ENCODE data around the gene HYDIN. TPM values are rescaled to one million over a fixed set of nuclear protein-coding genes. Genes with fewer than 3 reads are reported as not detected.

Gene HYDIN
- total and polyA plus RNA-seq, 2 experiments from 2014 or later: 3.1 to 7.7 TPM

DNA sequence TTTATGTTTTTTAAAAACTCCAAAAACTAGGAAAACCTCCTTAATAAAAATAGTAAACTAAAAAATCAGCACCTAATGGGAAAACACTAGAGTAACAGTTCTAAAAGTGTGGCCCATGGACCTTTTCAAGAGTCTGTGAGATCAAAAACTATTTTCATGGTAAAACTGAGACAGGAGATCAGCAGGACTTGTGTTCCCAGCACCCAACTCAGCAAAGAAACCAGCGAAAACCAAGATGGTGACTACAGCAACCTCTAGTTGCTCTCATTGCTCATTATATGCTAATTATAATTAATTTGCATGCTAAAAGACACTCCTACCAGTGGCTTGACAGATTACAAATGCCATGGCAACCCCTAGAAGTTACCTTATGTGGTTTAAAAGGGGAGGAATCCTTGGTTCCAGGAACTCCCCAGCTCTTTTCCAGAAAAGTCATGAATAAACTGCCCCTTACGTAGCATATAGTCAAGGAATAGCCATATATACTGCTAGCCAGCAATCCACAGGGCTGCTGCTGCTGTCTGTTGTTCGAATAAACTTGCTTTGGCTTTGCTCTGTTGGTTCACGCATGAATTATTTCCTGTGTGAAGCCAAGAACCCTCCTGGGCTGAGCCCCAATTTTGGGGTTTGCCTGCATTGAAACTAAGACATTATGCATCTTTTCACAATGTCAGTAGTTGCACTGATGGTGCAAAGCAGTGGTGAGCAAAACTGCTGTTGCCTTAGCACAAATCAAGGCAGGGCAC is 46.2 kb upstream of the HYDIN start:
- Mint-ChIP-seq H3K4me3 (no peak overlapping the region), H3K9me3 (peaks cover 23% of the 10 kb centered on the region), H3K27ac (no peak overlapping the region), H3K36me3 (ENCODE audit: low read depth) (peaks cover 19% of the 10 kb centered on the region), H3K4me1 (no peaks in the 10 kb centered on the region), H3K27me3 (ENCODE audit: insufficient read depth, low read depth, poor library complexity) (no peaks in the 10 kb centered on the region)
- 0 out of 2 replicates have a peak, but pooled peaks cover under 1% of the 10 kb centered on the region for H3K79me2 ChIP-seq (replicated peaks; ENCODE audit: insufficient read depth)
- no peaks in the 10 kb centered on the region for H3K4me1 ChIP-seq (ENCODE audit: insufficient read depth)
- TF ChIP-seq ZNF331 (CRISPR knock-in tag; IDR thresholded peaks at IDR 0.05; ENCODE audit: low read depth): no peak
- no peak for TF ChIP-seq POLR2AphosphoS5 (IDR thresholded peaks at IDR 0.05; ENCODE audit: low read depth)
- TF ChIP-seq, protein P1, sequence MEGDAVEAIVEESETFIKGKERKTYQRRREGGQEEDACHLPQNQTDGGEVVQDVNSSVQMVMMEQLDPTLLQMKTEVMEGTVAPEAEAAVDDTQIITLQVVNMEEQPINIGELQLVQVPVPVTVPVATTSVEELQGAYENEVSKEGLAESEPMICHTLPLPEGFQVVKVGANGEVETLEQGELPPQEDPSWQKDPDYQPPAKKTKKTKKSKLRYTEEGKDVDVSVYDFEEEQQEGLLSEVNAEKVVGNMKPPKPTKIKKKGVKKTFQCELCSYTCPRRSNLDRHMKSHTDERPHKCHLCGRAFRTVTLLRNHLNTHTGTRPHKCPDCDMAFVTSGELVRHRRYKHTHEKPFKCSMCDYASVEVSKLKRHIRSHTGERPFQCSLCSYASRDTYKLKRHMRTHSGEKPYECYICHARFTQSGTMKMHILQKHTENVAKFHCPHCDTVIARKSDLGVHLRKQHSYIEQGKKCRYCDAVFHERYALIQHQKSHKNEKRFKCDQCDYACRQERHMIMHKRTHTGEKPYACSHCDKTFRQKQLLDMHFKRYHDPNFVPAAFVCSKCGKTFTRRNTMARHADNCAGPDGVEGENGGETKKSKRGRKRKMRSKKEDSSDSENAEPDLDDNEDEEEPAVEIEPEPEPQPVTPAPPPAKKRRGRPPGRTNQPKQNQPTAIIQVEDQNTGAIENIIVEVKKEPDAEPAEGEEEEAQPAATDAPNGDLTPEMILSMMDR (conservative IDR thresholded peaks at IDR 0.05; ENCODE audit: low read depth in 2 of 2): no peak
- TF ChIP-seq, protein P2, sequence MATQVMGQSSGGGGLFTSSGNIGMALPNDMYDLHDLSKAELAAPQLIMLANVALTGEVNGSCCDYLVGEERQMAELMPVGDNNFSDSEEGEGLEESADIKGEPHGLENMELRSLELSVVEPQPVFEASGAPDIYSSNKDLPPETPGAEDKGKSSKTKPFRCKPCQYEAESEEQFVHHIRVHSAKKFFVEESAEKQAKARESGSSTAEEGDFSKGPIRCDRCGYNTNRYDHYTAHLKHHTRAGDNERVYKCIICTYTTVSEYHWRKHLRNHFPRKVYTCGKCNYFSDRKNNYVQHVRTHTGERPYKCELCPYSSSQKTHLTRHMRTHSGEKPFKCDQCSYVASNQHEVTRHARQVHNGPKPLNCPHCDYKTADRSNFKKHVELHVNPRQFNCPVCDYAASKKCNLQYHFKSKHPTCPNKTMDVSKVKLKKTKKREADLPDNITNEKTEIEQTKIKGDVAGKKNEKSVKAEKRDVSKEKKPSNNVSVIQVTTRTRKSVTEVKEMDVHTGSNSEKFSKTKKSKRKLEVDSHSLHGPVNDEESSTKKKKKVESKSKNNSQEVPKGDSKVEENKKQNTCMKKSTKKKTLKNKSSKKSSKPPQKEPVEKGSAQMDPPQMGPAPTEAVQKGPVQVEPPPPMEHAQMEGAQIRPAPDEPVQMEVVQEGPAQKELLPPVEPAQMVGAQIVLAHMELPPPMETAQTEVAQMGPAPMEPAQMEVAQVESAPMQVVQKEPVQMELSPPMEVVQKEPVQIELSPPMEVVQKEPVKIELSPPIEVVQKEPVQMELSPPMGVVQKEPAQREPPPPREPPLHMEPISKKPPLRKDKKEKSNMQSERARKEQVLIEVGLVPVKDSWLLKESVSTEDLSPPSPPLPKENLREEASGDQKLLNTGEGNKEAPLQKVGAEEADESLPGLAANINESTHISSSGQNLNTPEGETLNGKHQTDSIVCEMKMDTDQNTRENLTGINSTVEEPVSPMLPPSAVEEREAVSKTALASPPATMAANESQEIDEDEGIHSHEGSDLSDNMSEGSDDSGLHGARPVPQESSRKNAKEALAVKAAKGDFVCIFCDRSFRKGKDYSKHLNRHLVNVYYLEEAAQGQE (IDR thresholded peaks at IDR 0.05; ENCODE audit: unreplicated experiment): no peak
- TF ChIP-seq, protein P3, sequence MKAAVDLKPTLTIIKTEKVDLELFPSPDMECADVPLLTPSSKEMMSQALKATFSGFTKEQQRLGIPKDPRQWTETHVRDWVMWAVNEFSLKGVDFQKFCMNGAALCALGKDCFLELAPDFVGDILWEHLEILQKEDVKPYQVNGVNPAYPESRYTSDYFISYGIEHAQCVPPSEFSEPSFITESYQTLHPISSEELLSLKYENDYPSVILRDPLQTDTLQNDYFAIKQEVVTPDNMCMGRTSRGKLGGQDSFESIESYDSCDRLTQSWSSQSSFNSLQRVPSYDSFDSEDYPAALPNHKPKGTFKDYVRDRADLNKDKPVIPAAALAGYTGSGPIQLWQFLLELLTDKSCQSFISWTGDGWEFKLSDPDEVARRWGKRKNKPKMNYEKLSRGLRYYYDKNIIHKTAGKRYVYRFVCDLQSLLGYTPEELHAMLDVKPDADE (IDR thresholded peaks at IDR 0.05): no peak
- no peak for TF ChIP-seq ZNF114 (CRISPR knock-in tag; IDR thresholded peaks at IDR 0.05)
- no peak for TF ChIP-seq JUNB (IDR thresholded peaks at IDR 0.05; ENCODE audit: unreplicated experiment)
- DNase-seq (ENCODE audit: low spot score) (no peak), ATAC-seq (no peak)
- no peaks in the 10 kb centered on the region for H3K9me2 ChIP-seq (ENCODE audit: insufficient read depth)
- H3K36me3 ChIP-seq (ENCODE audit: insufficient read depth): peaks cover 8% of the 10 kb centered on the region; the same call in 1 of the 2 replicates
- no peaks in the 10 kb centered on the region for H3K27me3 ChIP-seq (ENCODE audit: insufficient read depth)
- no peaks in the 10 kb centered on the region for H4K20me1 ChIP-seq (replicated peaks; ENCODE audit: insufficient read depth)
- H3F3A ChIP-seq (replicated peaks; ENCODE audit: low read depth): no peaks in the 10 kb centered on the region
- H3K27ac ChIP-seq (ENCODE audit: low read depth): no peak overlapping the region
- H2AFZ ChIP-seq: no peak overlapping the region
- H3K4me2 ChIP-seq: no peak overlapping the region
- no peak overlapping the region for H3K4me3 ChIP-seq

DNA sequence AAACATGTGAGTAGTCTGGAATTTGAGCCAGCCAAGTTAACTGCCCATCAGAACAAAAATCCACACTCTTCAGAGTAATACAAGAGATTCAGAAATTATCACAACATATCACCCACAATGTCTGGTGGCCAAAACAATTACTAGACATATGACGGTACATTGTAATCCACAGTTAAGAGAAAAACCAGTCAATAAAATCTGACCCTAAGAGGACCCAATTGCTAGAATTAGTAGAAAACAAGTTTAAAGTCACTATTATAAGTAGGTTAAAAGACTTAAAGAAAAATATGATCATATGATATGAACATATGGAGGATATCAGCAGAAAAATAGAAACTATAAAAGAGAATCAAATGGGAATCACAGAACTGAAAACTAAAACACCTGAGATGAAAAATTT is 42.9 kb upstream of the HYDIN start:
- H3K27ac ChIP-seq (ENCODE audit: low read depth): no peak overlapping the region
- no peaks in the 10 kb centered on the region for H3K27me3 ChIP-seq (ENCODE audit: insufficient read depth)
- no peaks in the 10 kb centered on the region for H3K9me2 ChIP-seq (ENCODE audit: insufficient read depth)
- no peak overlapping the region for H2AFZ ChIP-seq
- no peak overlapping the region for H3K4me3 Mint-ChIP-seq
- H3K36me3 Mint-ChIP-seq (ENCODE audit: low read depth): peaks cover 19% of the 10 kb centered on the region
- no peaks in the 10 kb centered on the region for H3K27me3 Mint-ChIP-seq (ENCODE audit: insufficient read depth, low read depth, poor library complexity)
- no peak overlapping the region for H3K4me2 ChIP-seq
- H3K79me2 ChIP-seq (replicated peaks; ENCODE audit: insufficient read depth): no peaks in the 10 kb centered on the region
- no peak overlapping the region for H3K4me3 ChIP-seq
- H3K27ac Mint-ChIP-seq: no peak overlapping the region
- no peak for ATAC-seq
- no peak for DNase-seq (ENCODE audit: low spot score)
- no peaks in the 10 kb centered on the region for H3K4me1 ChIP-seq (ENCODE audit: insufficient read depth)
- peaks cover 23% of the 10 kb centered on the region for H3K9me3 Mint-ChIP-seq
- H3F3A ChIP-seq (replicated peaks; ENCODE audit: low read depth): no peaks in the 10 kb centered on the region
- no peaks in the 10 kb centered on the region for H4K20me1 ChIP-seq (replicated peaks; ENCODE audit: insufficient read depth)
- no peaks in the 10 kb centered on the region for H3K4me1 Mint-ChIP-seq
- H3K36me3 ChIP-seq (ENCODE audit: insufficient read depth): peaks cover 8% of the 10 kb centered on the region; the same call in 1 of the 2 replicates
- TF ChIP-seq JUNB (IDR thresholded peaks at IDR 0.05; ENCODE audit: unreplicated experiment): no peak
- TF ChIP-seq, protein P3 (IDR thresholded peaks at IDR 0.05): no peak
- no peak for TF ChIP-seq STAT1 (IDR thresholded peaks at IDR 0.05; ENCODE audit: unreplicated experiment)
- no peak for TF ChIP-seq NANOG (IDR thresholded peaks at IDR 0.05; ENCODE audit: borderline replicate concordance)
- TF ChIP-seq ZNF114 (CRISPR knock-in tag; IDR thresholded peaks at IDR 0.05): no peak
- TF ChIP-seq CREB1 (CRISPR knock-in tag; IDR thresholded peaks at IDR 0.05; ENCODE audit: low read depth): no peak
- TF ChIP-seq ZNF331 (CRISPR knock-in tag; IDR thresholded peaks at IDR 0.05; ENCODE audit: low read depth): no peak
- TF ChIP-seq EZH2phosphoT487 (IDR thresholded peaks at IDR 0.05; ENCODE audit: unreplicated experiment): no peak
- TF ChIP-seq, protein P2 (IDR thresholded peaks at IDR 0.05; ENCODE audit: unreplicated experiment): no peak

All from GM23338 (cell line).